GM23248 (cell line): ENCODE measurements around the gene CDH11. TPM values are rescaled to one million over a fixed set of nuclear protein-coding genes. Genes with fewer than 3 reads are reported as not detected.

ENCODE experiments used
- DNase-seq: peaks from one replicate; pipeline ENCODE4 v3.0.0-alpha.2; 2015
- H2AFZ ChIP-seq: fragments of 200-600 bp; sonication (generic); 2 replicates; pipeline ENCODE4 v1.6.1; 2016; ENCODE audit warnings: antibody characterized with exemption
- H3F3A ChIP-seq: fragments of 200-600 bp; sonication (generic); 2 replicates; pipeline ENCODE4 v1.6.1; 2016; ENCODE audit warnings: mild to moderate bottlenecking, antibody characterized with exemption, mixed run types; ENCODE audit not compliant: insufficient read depth
- H3K27ac ChIP-seq: fragments of 200-600 bp; sonication (generic); 2 replicates; pipeline ENCODE4 v1.5.1; 2016; ENCODE audit warnings: mild to moderate bottlenecking
- H3K27me3 ChIP-seq: fragments of 200-600 bp; sonication (generic); replicated peaks from 2 replicates; pipeline ENCODE4 v1.6.1; 2016; ENCODE audit warnings: mild to moderate bottlenecking; ENCODE audit not compliant: insufficient read depth
- H3K36me3 ChIP-seq: fragments of 200-600 bp; sonication (generic); 2 replicates; pipeline ENCODE4 v1.6.1; 2016; ENCODE audit warnings: low read depth, mild to moderate bottlenecking
- H3K4me1 ChIP-seq: fragments of 200-600 bp; sonication (generic); 2 replicates; pipeline ENCODE4 v1.6.1; 2016; ENCODE audit warnings: mild to moderate bottlenecking; ENCODE audit not compliant: insufficient read depth
- H3K4me2 ChIP-seq: fragments of 200-600 bp; sonication (generic); one replicate; pipeline ENCODE4 v1.6.1; 2016; ENCODE audit warnings: mild to moderate bottlenecking; ENCODE audit not compliant: unreplicated experiment
- H3K4me3 ChIP-seq: fragments of 200-600 bp; sonication (generic); 2 replicates; pipeline ENCODE4 v1.5.1; 2016; ENCODE audit warnings: mild to moderate bottlenecking
- H3K79me2 ChIP-seq: fragments of 200-600 bp; sonication (generic); 2 replicates; pipeline ENCODE4 v1.6.1; 2016; ENCODE audit warnings: mild to moderate bottlenecking; ENCODE audit not compliant: insufficient read depth
- H3K9ac ChIP-seq: fragments of 200-600 bp; sonication (generic); 2 replicates; pipeline ENCODE4 v1.6.1; 2016; ENCODE audit warnings: mild to moderate bottlenecking
- H3K9me2 ChIP-seq: fragments of 200-600 bp; sonication (generic); 2 replicates; pipeline ENCODE4 v1.6.1; 2016; ENCODE audit warnings: mixed run types, mild to moderate bottlenecking, moderate library complexity; ENCODE audit not compliant: insufficient read depth
- H3K9me3 ChIP-seq: fragments of 200-600 bp; sonication (generic); one replicate; pipeline ENCODE4 v1.6.1; 2017; ENCODE audit warnings: low read depth
- H4K20me1 ChIP-seq: fragments of 200-600 bp; sonication (generic); 2 replicates; pipeline ENCODE4 v1.6.0; 2016; ENCODE audit not compliant: insufficient read depth
- EZH2 ChIP-seq: fragments of 200-600 bp; sonication (generic); IDR thresholded peaks from 2 replicates; pipeline ENCODE4 v1.6.1; 2018; ENCODE audit warnings: antibody characterized with exemption, mild to moderate bottlenecking; ENCODE audit not compliant: insufficient read depth, poor library complexity, severe bottlenecking
- EZH2phosphoT487 ChIP-seq: fragments of 200-600 bp; sonication (generic); IDR thresholded peaks from 2 replicates; pipeline ENCODE4 v1.6.1; 2018; ENCODE audit warnings: antibody characterized with exemption, moderate library complexity, mild to moderate bottlenecking, low read depth; ENCODE audit not compliant: insufficient read depth
- WGBS, 2 experiments: methylation state at CpG; one replicate each; pipeline ENCODE4 v1.1.6; 2015 to 2017; ENCODE audit warnings: low lambda C conversion rate in 2 of 2, low coverage in 1 of 2; ENCODE audit errors: missing lambda C conversion rate in 2 of 2; 5-methylcytosine and 5-hydroxymethylcytosine counted together
- in situ Hi-C: fragments of 300-500 bp; cut with MboI; formaldehyde crosslinking; loops from 2 replicates; pipeline ENCODE4 v1.15.0; 2020
- polyA plus RNA-seq: library from polyadenylated mRNA; unstranded; fragments of >200 nt; fragmentation: Nextera tagmentation; extraction: Ambion mirVana; gene quantifications from 2 replicates; pipeline ENCODE4 v1.2.1, GENCODE V29; 2016
- total RNA-seq: library from RNA; depleted of rRNA; stranded (reverse); fragments of >200 nt; shearing (Covaris generic); gene quantifications from 2 replicates; pipeline ENCODE4 v1.2.3, GENCODE V29; 2014

CDH11 gene
- total and polyA plus RNA-seq, 2 experiments from 2014 or later = 264 to 525 TPM

DNA sequence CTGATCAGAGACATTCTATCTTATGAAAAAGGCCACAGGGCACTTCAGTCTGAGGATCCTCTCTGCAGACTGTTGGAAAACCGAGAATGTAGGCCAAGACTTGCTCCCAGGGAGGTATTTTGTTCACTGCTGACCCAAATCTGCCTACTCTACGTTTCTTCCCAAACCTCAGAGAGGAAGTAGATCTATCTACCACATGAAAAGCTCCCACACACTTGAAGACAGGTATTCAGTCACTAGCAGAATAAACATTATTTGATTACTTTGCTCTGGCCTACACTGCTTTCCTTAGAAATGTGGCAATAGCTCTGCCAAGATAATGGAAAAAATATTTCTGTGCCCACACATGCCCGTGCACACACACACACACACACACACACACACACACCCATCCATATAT lies 164.6 kb downstream of the CDH11 start:
- no peaks in the 10 kb centered on the region for H3K27me3 ChIP-seq
- H2AFZ ChIP-seq = no peak overlapping the region
- peaks cover 8% of the 10 kb centered on the region; the same call in 1 of the 2 replicates for H3K4me1 ChIP-seq
- no peak overlapping the region for H3K9ac ChIP-seq
- no peaks in the 10 kb centered on the region for H3K9me3 ChIP-seq
- H3K4me3 ChIP-seq = no peak overlapping the region
- H4K20me1 ChIP-seq = no peaks in the 10 kb centered on the region
- H3K9me2 ChIP-seq = no peaks in the 10 kb centered on the region
- peaks cover 16% of the 10 kb centered on the region; the same call in 1 of the 2 replicates for H3K79me2 ChIP-seq
- no peak overlapping the region for H3K27ac ChIP-seq
- 96 to 99% methylated on average over 3 of the region's 3 CpGs for WGBS, 2 experiments
- H3F3A ChIP-seq = peaks cover 57% of the 10 kb centered on the region
- in situ Hi-C loops = no loop called here
- no peak for DNase-seq
- H3K4me2 ChIP-seq = no peak overlapping the region
- TF ChIP-seq EZH2 (no peak), EZH2phosphoT487 (no peak)
- H3K36me3 ChIP-seq = peaks cover 40% of the 10 kb centered on the region

DNA sequence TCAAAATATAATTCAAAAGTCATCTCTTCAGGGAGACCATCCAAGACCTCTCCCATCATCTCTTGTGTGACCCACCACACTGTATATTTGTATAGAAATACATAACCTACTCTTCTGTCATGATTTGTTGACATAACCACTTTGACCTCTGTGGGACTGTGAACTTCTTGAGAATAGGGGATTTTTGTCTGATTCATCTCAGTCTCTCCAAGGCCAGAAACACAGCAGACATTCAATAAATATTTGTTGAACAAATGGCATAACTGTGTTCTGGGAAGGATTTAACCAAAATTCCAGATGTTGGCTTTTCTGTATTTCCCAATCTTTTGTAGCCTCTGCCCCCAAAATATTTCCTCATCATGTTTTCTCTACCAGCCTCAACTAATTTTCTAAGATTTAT lies 169.7 kb downstream of the CDH11 start:
- in situ Hi-C loops = no loop called here
- TF ChIP-seq EZH2phosphoT487 (no peak), EZH2 (no peak)
- Histone ChIP-seq H3K9me2 (no peaks in the 10 kb centered on the region), H3K36me3 (peaks cover 41% of the 10 kb centered on the region), H3K4me3 (no peak overlapping the region), H3K9ac (peak overlapping the region; percentile 16; the same call in 1 of the 2 replicates), H4K20me1 (no peaks in the 10 kb centered on the region), H3K9me3 (no peaks in the 10 kb centered on the region), H3K27ac (peak overlapping the region; percentile 79), H2AFZ (no peak overlapping the region), H3K4me1 (peaks cover 18% of the 10 kb centered on the region), H3K79me2 (peaks cover 5% of the 10 kb centered on the region; the same call in 1 of the 2 replicates), H3K4me2 (no peak overlapping the region), H3F3A (peaks cover 58% of the 10 kb centered on the region), H3K27me3 (no peaks in the 10 kb centered on the region)
- DNase-seq = peak; percentile 81

DNA sequence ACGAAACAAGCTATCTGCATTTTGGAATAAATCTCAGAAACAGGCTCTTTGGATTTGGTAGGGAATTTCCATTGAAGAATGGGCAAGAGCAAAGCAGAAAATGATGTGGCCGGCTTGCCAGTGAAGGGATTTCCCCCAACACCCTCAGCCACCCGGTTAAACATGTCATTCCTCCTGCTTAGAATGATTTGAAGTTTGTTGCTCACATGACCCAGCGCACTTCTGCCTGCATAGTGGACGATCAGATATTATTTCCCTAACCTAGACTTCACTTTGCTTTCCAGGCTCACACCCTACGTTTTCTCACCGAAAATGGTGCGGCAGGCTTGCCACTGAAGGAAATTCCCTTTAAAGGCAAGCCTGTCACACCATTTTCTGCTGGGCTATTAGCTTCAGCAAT lies 170.7 kb downstream of the CDH11 start:
- H2AFZ ChIP-seq = no peak overlapping the region
- H3K79me2 ChIP-seq = peaks cover 5% of the 10 kb centered on the region; the same call in 1 of the 2 replicates
- TF ChIP-seq EZH2 = no peak
- no peak for TF ChIP-seq EZH2phosphoT487
- H3K9ac ChIP-seq = no peak overlapping the region
- H3K27ac ChIP-seq = peak overlapping the region; percentile 79; the same call in 1 of the 2 replicates
- H3K4me1 ChIP-seq = peaks cover 18% of the 10 kb centered on the region
- no peaks in the 10 kb centered on the region for H4K20me1 ChIP-seq
- H3K4me2 ChIP-seq = no peak overlapping the region
- H3K9me3 ChIP-seq = no peaks in the 10 kb centered on the region
- in situ Hi-C loops = no loop called here
- H3K27me3 ChIP-seq = no peaks in the 10 kb centered on the region
- peaks cover 58% of the 10 kb centered on the region for H3F3A ChIP-seq
- no peaks in the 10 kb centered on the region for H3K9me2 ChIP-seq
- H3K36me3 ChIP-seq = peaks cover 44% of the 10 kb centered on the region
- 98 to 99% methylated on average over 8 of the region's 8 CpGs for WGBS, 2 experiments
- no peak for DNase-seq
- H3K4me3 ChIP-seq = no peak overlapping the region

DNA sequence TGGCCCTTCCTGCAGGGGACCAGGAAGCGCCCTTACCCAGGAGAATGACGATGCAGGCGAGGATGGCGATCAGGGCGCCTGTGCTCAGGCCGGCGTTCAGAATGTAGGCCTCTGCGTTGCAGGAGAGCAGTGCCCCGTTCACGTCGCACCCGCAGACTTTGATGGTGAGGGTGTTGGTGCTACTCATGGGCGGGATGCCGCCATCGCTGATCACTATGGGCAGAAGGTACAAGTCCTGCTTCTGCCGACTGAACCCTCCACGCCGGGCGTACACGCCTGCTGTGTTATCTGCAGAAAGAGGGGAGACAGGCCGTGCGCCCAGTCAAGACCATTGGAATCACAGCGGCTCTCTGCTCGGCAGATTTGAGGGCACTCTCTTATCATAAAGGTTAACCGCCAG lies 171.1 kb downstream of the CDH11 start:
- Histone ChIP-seq H3K9me3 (no peaks in the 10 kb centered on the region), H3K9me2 (no peaks in the 10 kb centered on the region), H3K79me2 (peaks cover 5% of the 10 kb centered on the region; the same call in 1 of the 2 replicates), H2AFZ (no peak overlapping the region), H3K27me3 (no peaks in the 10 kb centered on the region), H3K4me1 (peaks cover 18% of the 10 kb centered on the region), H3K9ac (no peak overlapping the region), H3K4me3 (no peak overlapping the region), H4K20me1 (no peaks in the 10 kb centered on the region), H3F3A (peaks cover 61% of the 10 kb centered on the region), H3K4me2 (no peak overlapping the region), H3K36me3 (peaks cover 43% of the 10 kb centered on the region), H3K27ac (no peak overlapping the region)
- in situ Hi-C loops = no loop called here
- no peak for DNase-seq
- TF ChIP-seq EZH2 = no peak
- no peak for TF ChIP-seq EZH2phosphoT487
- WGBS, 2 experiments = 98% methylated on average over 25 of the region's 25 CpGs

DNA sequence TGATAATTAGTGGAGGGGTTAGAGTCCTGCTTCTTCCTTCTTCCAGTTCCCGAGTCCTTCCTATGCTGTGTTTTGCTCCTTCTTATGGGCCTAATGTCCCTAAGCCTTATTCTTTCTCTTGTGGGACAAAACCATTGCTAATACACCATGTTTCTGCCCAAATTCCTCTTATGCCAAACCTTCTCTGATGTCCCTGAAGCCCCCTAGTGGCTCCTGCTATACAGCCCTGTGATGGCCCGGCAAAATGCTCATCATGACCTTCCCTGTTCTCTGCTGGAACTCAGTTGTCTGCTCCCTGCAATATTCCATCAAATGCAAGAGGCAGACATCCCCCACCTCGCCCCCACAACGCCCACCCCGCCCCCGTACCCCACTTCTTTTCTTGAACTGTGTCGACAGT lies 171.6 kb downstream of the CDH11 start:
- Histone ChIP-seq H3K27me3 (no peaks in the 10 kb centered on the region), H3K9me2 (no peaks in the 10 kb centered on the region), H3K4me2 (no peak overlapping the region), H3F3A (peaks cover 66% of the 10 kb centered on the region), H4K20me1 (no peaks in the 10 kb centered on the region), H3K79me2 (peaks cover 2% of the 10 kb centered on the region; the same call in 1 of the 2 replicates), H3K4me3 (no peak overlapping the region), H3K9ac (no peak overlapping the region), H3K36me3 (peaks cover 46% of the 10 kb centered on the region), H3K4me1 (peaks cover 18% of the 10 kb centered on the region), H2AFZ (no peak overlapping the region), H3K27ac (no peak overlapping the region), H3K9me3 (no peaks in the 10 kb centered on the region)
- in situ Hi-C loops = no loop called here
- TF ChIP-seq EZH2 = no peak
- WGBS, 2 experiments = 95 to 100% methylated on average over 4 to 7 of the region's 7 CpGs
- peak; percentile 27 for DNase-seq
